Transverse colon (tissue), 4 donors: Measurements from ENCODE around the gene PTPRG. TPM values are rescaled to one million over a fixed set of nuclear protein-coding genes. Genes with fewer than 3 reads are reported as not detected.

Experiments
- DNase-seq: peaks from one replicate; pipeline ENCODE4 v3.0.0-alpha.2; 2019
- H3K27ac ChIP-seq, 4 donors: fragments of 200-600 bp; sonication (generic); 2 replicates each; pipeline ENCODE4 v1.5.1; 2016 to 2018; ENCODE audit warnings: inconsistent platforms in 4 of 4
- H3K27me3 ChIP-seq: fragments of 200-600 bp; sonication (generic); 2 replicates; pipeline ENCODE4 v1.5.1; 2017; ENCODE audit warnings: inconsistent platforms
- H3K36me3 ChIP-seq, 4 donors: fragments of 200-600 bp; sonication (generic); 2 replicates each; pipeline ENCODE4 v1.5.1; 2017 to 2019; ENCODE audit warnings: inconsistent platforms in 4 of 4
- H3K4me1 ChIP-seq, 4 donors: fragments of 200-600 bp; sonication (generic); 2 replicates each; pipeline ENCODE4 v1.5.1; 2017 to 2020; ENCODE audit warnings: inconsistent platforms in 4 of 4
- H3K4me3 ChIP-seq, 4 donors: fragments of 200-600 bp; sonication (generic); 1 replicate in 1 of 4; 2 replicates in 3 of 4; pipeline versions ENCODE4 v1.5.1 to v1.6.1; 2017 to 2019; ENCODE audit warnings: inconsistent platforms in 4 of 4
- H3K9me3 ChIP-seq, 2 donors: fragments of 200-600 bp; sonication (generic); 2 replicates each; pipeline ENCODE4 v1.5.1; 2017 to 2019; ENCODE audit warnings: inconsistent platforms in 2 of 2
- CTCF ChIP-seq, 5 experiments: fragments of 200-600 bp in 3 of 5; fragments of 450-650 bp in 2 of 5; sonication (generic) in 3 of 5; IDR thresholded peaks; 1 replicate in 2 of 5; 2 replicates in 3 of 5; pipeline ENCODE4 v1.5.1; 2016 to 2017; ENCODE audit warnings: antibody characterized with exemption in 5 of 5, inconsistent platforms in 3 of 5, mild to moderate bottlenecking in 2 of 5, moderate library complexity in 1 of 5
- EP300 ChIP-seq: sonication (generic); formaldehyde crosslinking; IDR thresholded peaks from one replicate; pipeline ENCODE4 v1.6.1; 2017; ENCODE audit warnings: antibody characterized with exemption, low read depth
- POLR2A ChIP-seq: fragments of 450-650 bp; IDR thresholded peaks from one replicate; pipeline ENCODE4 v1.6.1; 2016; ENCODE audit warnings: antibody characterized with exemption, mild to moderate bottlenecking, moderate library complexity
- POLR2AphosphoS5 ChIP-seq, 3 donors: sonication (generic); formaldehyde crosslinking; IDR thresholded peaks; one replicate each; pipeline ENCODE4 v1.6.1; 2016; ENCODE audit warnings: antibody characterized with exemption in 3 of 3
- WGBS, 2 donors: methylation state at CpG; one replicate each; pipeline ENCODE4 v1.1.5; 2018; ENCODE audit warnings: low coverage in 1 of 2; 5-methylcytosine and 5-hydroxymethylcytosine counted together
- in situ Hi-C, 4 donors: fragments of 200-750 bp; cut with MboI; loops; one replicate each; pipeline versions ENCODE4 v1.15.0 to v1.15.1; 2017; ENCODE audit warnings: low sequenced_read_pairs in 3 of 4, low pct_ligation_motif_present in 1 of 4, low pct_unique_long_range_greater_than_20kb in 1 of 4
- intact Hi-C: fragments of 100-400 bp; cut with DNase I; formaldehyde crosslinking; loops from one replicate; pipeline ENCODE4 v1.15.1; 2023; ENCODE audit warnings: low total_unique reads
- total RNA-seq, 4 donors: library from RNA; depleted of rRNA; stranded (reverse); fragments of >200 nt; gene quantifications; one replicate each; pipeline ENCODE4 v1.1.0, GENCODE V29; 2016

PTPRG gene
- total RNA-seq, 4 donors from 2014 or later: 29.2 to 83.4 (median 41.6) TPM

- no peaks in the 10 kb centered on the region for H3K9me3 ChIP-seq
- no peaks in the 10 kb centered on the region for H3K36me3 ChIP-seq
- H3K4me1 ChIP-seq: no peaks in the 10 kb centered on the region
- in situ Hi-C loops (no loop called here), intact Hi-C loops (no loop called here)
- DNase-seq: no peak
- TF ChIP-seq CTCF (IDR thresholded peaks at IDR 0.05) (no peak), POLR2AphosphoS5 (IDR thresholded peaks at IDR 0.05) (no peak), EP300 (no peak), POLR2A (no peak)
- 93 to 100% methylated on average over 1 of the region's 1 CpG for WGBS, 2 donors
- H3K4me3 ChIP-seq: no peak overlapping the region
- H3K27ac ChIP-seq: no peak overlapping the region
- H3K27me3 ChIP-seq: no peaks in the 10 kb centered on the region
Observed at GRCh38 chr3:62151591-62151990, 590.2 kb downstream of the PTPRG start.

DNA sequence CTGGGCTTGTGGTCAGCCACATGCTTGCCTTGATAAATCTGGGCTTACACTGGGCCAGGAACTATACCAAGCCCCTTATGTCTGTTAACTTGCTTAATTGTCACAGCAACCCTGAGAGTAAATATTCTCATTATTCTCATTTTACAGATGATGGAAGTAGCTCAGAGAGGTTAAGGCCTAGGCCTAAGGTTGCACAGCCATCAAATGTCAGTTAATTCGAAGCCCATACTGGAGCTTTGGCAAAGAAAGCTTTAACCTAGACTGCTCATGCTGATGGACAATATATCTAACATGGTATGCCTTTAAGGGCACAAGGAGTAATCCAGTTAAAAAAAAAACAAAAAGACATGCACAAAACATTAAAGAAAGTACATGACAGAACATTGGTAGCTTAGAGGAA lies 591.9 kb downstream of the PTPRG start:
- Histone ChIP-seq H3K4me1 (no peaks in the 10 kb centered on the region), H3K9me3 (no peaks in the 10 kb centered on the region), H3K27ac (no peak overlapping the region), H3K27me3 (no peaks in the 10 kb centered on the region), H3K36me3 (no peaks in the 10 kb centered on the region), H3K4me3 (no peak overlapping the region)
- TF ChIP-seq CTCF (IDR thresholded peaks at IDR 0.05) (no peak), POLR2A (no peak)
- 50 to 88% methylated on average over 1 of the region's 1 CpG for WGBS, 2 donors
- intact Hi-C loops: no loop called here
- DNase-seq: no peak
- in situ Hi-C loops: no loop called here

DNA sequence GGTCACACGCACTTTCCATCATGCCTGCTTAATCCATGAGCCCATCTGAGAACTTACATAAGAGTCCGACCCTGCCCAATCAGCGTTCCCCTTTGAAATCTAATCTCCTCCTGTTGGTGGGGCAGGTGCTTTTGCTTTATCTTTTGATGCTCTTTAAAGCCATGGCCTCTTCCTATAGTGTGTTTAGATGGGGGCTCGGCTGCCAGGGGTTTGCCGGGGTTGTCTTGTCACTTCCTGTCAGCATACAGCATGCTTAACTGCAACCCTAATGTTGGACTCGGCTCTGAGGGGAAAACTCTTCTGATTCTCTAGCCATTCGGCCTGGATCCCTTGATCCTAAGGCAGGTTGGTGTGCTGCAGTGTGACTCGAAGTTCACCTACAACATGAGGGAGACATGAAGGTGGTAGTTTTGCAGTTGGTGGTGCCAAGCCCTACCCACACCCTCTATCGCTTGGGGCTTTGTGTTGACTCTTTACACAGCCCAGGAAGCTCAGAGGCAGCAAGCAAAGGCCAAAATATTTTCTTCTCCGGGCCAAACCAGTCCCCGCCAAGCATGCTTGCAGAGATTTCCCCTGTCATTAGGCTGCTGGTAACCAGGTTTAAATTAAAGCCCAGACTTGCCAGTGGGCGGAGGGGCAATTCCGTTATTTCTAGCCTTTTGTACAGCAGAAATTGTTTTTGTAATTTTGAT lies 593.2 kb downstream of the PTPRG start:
- Histone ChIP-seq H3K9me3 (no peaks in the 10 kb centered on the region), H3K36me3 (no peaks in the 10 kb centered on the region), H3K4me1 (no peaks in the 10 kb centered on the region), H3K27ac (no peak overlapping the region), H3K4me3 (no peak overlapping the region), H3K27me3 (no peaks in the 10 kb centered on the region)
- in situ Hi-C loops: no loop called here
- intact Hi-C loops: no loop called here
- WGBS, 2 donors: 86 to 100% methylated on average over 1 to 13 of the region's 13 CpGs
- DNase-seq: no peak
- TF ChIP-seq POLR2A (no peak), POLR2AphosphoS5 (IDR thresholded peaks at IDR 0.05) (no peak), EP300 (no peak), CTCF (IDR thresholded peaks at IDR 0.05) (no peak)

GRCh38 chr3:62159056-62159708 lies 597.8 kb downstream of the PTPRG start:
- Histone ChIP-seq H3K27ac (peak overlapping the region; percentile 54 to 72 (median 66)), H3K4me3 (no peak overlapping the region), H3K36me3 (no peaks in the 10 kb centered on the region), H3K4me1 (peaks cover 0 to 3% (median 0%) of the 10 kb centered on the region in 4 donors), H3K9me3 (no peaks in the 10 kb centered on the region), H3K27me3 (no peaks in the 10 kb centered on the region)
- 82 to 84% methylated on average over 4 of the region's 4 CpGs for WGBS, 2 donors
- TF ChIP-seq POLR2AphosphoS5 (IDR thresholded peaks at IDR 0.05): no peak
- no peak for TF ChIP-seq POLR2A
- TF ChIP-seq EP300: no peak
- in situ Hi-C loops (no loop called here), intact Hi-C loops (no loop called here)
- no peak for DNase-seq
